Frontal cortex (tissue), 4 donors: ENCODE data around the gene CDK5. TPM values are rescaled to one million over a fixed set of nuclear protein-coding genes. Genes with fewer than 3 reads are reported as not detected.

ENCODE experiments used
- DNase-seq, 2 donors: peaks; one replicate each; pipeline ENCODE4 v3.0.0; 2012; ENCODE audit warnings: low spot score in 2 of 2
- FAIRE-seq: peaks from 2 replicates; lab custom pipeline; 2012; peaks lifted over from hg19 to GRCh38; lab: Jason Lieb, UNC
- total RNA-seq: library from RNA; depleted of rRNA; stranded (reverse); fragments of >200 nt; gene quantifications from one replicate; pipeline ENCODE4 v1.2.3, GENCODE V29; 2014
- donor health status: control.
- donor health status: control.
- donor health status: control.

Gene CDK5
- total RNA-seq, 1 donor from 2014 or later, result 47.7 TPM

GRCh38 chr7:151008511-151009323 is 49.0 kb downstream of the CDK5 start:
- peak; percentile 59 to 63 for DNase-seq
- FAIRE-seq, result no peak

- DNase-seq (no peak), FAIRE-seq (no peak)
Observed at GRCh38 chr7:151008143-151008510, 49.6 kb downstream of the CDK5 start.

- FAIRE-seq, result no peak
- no peak for DNase-seq
Observed at GRCh38 chr7:151007469-151007898, 50.2 kb downstream of the CDK5 start.

GRCh38 chr7:151006590-151007300 is 51.0 kb downstream of the CDK5 start:
- FAIRE-seq (no peak), DNase-seq (no peak)

DNA sequence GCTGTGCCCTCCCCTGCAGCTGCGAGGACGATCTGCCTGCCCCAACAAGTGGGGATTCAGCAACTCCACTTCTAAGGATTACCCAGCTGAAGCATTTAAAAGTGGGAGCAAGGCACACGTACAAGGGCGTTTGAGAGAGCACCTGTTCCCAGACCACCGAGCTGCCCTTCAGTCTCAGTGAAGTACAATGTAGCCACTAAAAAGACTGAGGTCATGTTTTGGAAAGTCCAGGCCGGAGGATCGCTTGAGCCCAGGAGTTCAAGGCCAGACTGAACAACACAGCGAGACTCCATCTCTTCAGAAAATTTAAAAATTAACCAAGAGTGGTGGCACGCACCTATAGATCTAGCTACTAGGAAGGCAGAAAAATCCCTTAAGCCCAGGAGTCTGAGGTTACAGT is 52.1 kb downstream of the CDK5 start:
- no peak for FAIRE-seq
- no peak for DNase-seq

Other genes with a start within 250 kb of the CDK5 start
- gene AOC1, start 205.4 kb downstream of the CDK5 start, total RNA-seq, result not detected
- gene KCNH2, start 79.6 kb downstream of the CDK5 start, total RNA-seq, result 6.1 TPM
- gene NOS3, start 66.9 kb downstream of the CDK5 start, total RNA-seq, result 0.82 TPM
- gene ATG9B, start 33.4 kb downstream of the CDK5 start, total RNA-seq, result 2.4 TPM
- gene ABCB8, start 29.4 kb downstream of the CDK5 start, total RNA-seq, result 22.8 TPM
- gene ASIC3, start 9.4 kb downstream of the CDK5 start, total RNA-seq, result 0.82 TPM
- gene SLC4A2, start 1.7 kb upstream of the CDK5 start, total RNA-seq, result 10.6 TPM
- 32.6 TPM for gene FASTK, start 22.9 kb upstream of the CDK5 start, total RNA-seq
- 10.2 TPM for gene TMUB1, start 25.6 kb upstream of the CDK5 start, total RNA-seq
- 92.9 TPM for gene AGAP3, start 28.6 kb upstream of the CDK5 start, total RNA-seq
- 0.41 TPM for gene GBX1, start 109.8 kb upstream of the CDK5 start, total RNA-seq
- not detected for gene ASB10, start 129.4 kb upstream of the CDK5 start, total RNA-seq
- gene H2BK1, start 152.6 kb upstream of the CDK5 start, total RNA-seq, result not detected
- gene ABCF2, start 169.3 kb upstream of the CDK5 start, total RNA-seq, result 38.3 TPM
- gene CHPF2, start 174.6 kb upstream of the CDK5 start, total RNA-seq, result 18.3 TPM
- gene SMARCD3, start 190.8 kb upstream of the CDK5 start, total RNA-seq, result 145 TPM